GM12875 (cell line): ENCODE measurements around the gene KIF4B.

Experiments
- H3K4me3 ChIP-seq: one replicate; pipeline ENCODE4 v1.5.1; 2011; ENCODE audit warnings: low read depth, low read length, control low read depth
- CTCF ChIP-seq: IDR thresholded peaks from 2 replicates; pipeline ENCODE4 v1.5.1; 2011; ENCODE audit warnings: low read depth, mild to moderate bottlenecking, control low read depth, inconsistent platforms, low read length, moderate library complexity, borderline replicate concordance; ENCODE audit not compliant: insufficient read depth

Gene KIF4B

GRCh38 chr5:155056644-155057269, 43.2 kb downstream of the KIF4B start:
- TF ChIP-seq CTCF = no peak
- H3K4me3 ChIP-seq = no peak overlapping the region

- no peak overlapping the region for H3K4me3 ChIP-seq
- no peak for TF ChIP-seq CTCF
Observed at GRCh38 chr5:155057626-155058025, 44.1 kb downstream of the KIF4B start.

GRCh38 chr5:155064580-155064979, 51.0 kb downstream of the KIF4B start:
- no peak for TF ChIP-seq CTCF
- no peak overlapping the region for H3K4me3 ChIP-seq

GRCh38 chr5:155066886-155067595, 53.5 kb downstream of the KIF4B start:
- H3K4me3 ChIP-seq = no peak overlapping the region
- TF ChIP-seq CTCF = no peak
